Loucy (cell line): ENCODE data around the gene NRN1.
A peak's percentile ranks its signal among the peaks of the same experiment; 100 is the strongest.

ENCODE experiments used
- H2AFZ ChIP-seq: fragments of 200-600 bp; sonication (generic); 2 replicates; pipeline ENCODE4 v1.6.0; 2016; ENCODE audit warnings: antibody characterized with exemption, mild to moderate bottlenecking, low read length, moderate library complexity
- H3F3A ChIP-seq: fragments of 200-600 bp; 2 replicates; pipeline ENCODE4 v1.6.0; 2016; ENCODE audit warnings: antibody characterized with exemption, low read depth, mild to moderate bottlenecking
- H3K27me3 ChIP-seq: fragments of 200-600 bp; sonication (generic); 2 replicates; pipeline ENCODE4 v1.6.1; 2014; ENCODE audit warnings: low read length, mild to moderate bottlenecking; ENCODE audit not compliant: insufficient read depth, poor library complexity, severe bottlenecking
- H3K36me3 ChIP-seq: fragments of 200-600 bp; sonication (generic); 2 replicates; pipeline ENCODE4 v1.6.1; 2016; ENCODE audit warnings: low read length; ENCODE audit not compliant: insufficient read depth
- H3K4me1 ChIP-seq: fragments of 200-600 bp; sonication (generic); 2 replicates; pipeline ENCODE4 v1.5.1; 2014; ENCODE audit warnings: low read length, mild to moderate bottlenecking; ENCODE audit not compliant: insufficient read depth, poor library complexity, severe bottlenecking
- H3K4me2 ChIP-seq: fragments of 200-600 bp; sonication (generic); 2 replicates; pipeline ENCODE4 v1.6.0; 2014; ENCODE audit warnings: antibody characterized with exemption, low read length, low read depth, mild to moderate bottlenecking; ENCODE audit not compliant: poor library complexity, severe bottlenecking
- H3K4me3 ChIP-seq: fragments of 200-600 bp; sonication (generic); 2 replicates; pipeline ENCODE4 v1.5.1; 2014; ENCODE audit warnings: low read length, mild to moderate bottlenecking, mixed read lengths; ENCODE audit not compliant: poor library complexity, severe bottlenecking
- H3K79me2 ChIP-seq: fragments of 200-600 bp; sonication (generic); 2 replicates; pipeline ENCODE4 v1.6.1; 2014; ENCODE audit warnings: low read length; ENCODE audit not compliant: insufficient read depth
- H3K9ac ChIP-seq: fragments of 200-600 bp; sonication (generic); 2 replicates; pipeline ENCODE4 v1.6.0; 2014; ENCODE audit warnings: mild to moderate bottlenecking, low read depth, low read length, moderate library complexity; ENCODE audit not compliant: poor library complexity, severe bottlenecking
- H3K9me2 ChIP-seq: fragments of 200-600 bp; sonication (generic); replicated peaks from 2 replicates; pipeline ENCODE4 v1.6.1; 2016; ENCODE audit warnings: low read depth, low read length, mixed read lengths
- H3K9me3 ChIP-seq: fragments of 200-600 bp; sonication (generic); 2 replicates; pipeline ENCODE4 v1.6.1; 2014; ENCODE audit warnings: mild to moderate bottlenecking, antibody characterized with exemption, low read length, low read depth; ENCODE audit not compliant: insufficient read depth
- H4K20me1 ChIP-seq: fragments of 200-600 bp; sonication (generic); 2 replicates; pipeline ENCODE4 v1.6.0; 2014; ENCODE audit warnings: antibody characterized with exemption, low read length, mild to moderate bottlenecking; ENCODE audit not compliant: insufficient read depth, poor library complexity, severe bottlenecking
- CTCF ChIP-seq: fragments of 200-600 bp; sonication (generic); conservative IDR thresholded peaks from 2 replicates; pipeline ENCODE4 v1.5.1; 2014; ENCODE audit warnings: mild to moderate bottlenecking, antibody characterized with exemption, low read length
- EZH2phosphoT487 ChIP-seq: fragments of 200-600 bp; IDR thresholded peaks from 2 replicates; pipeline ENCODE4 v1.6.1; 2018; ENCODE audit warnings: antibody characterized with exemption, mild to moderate bottlenecking, moderate library complexity, borderline replicate concordance

The NRN1 gene

DNA sequence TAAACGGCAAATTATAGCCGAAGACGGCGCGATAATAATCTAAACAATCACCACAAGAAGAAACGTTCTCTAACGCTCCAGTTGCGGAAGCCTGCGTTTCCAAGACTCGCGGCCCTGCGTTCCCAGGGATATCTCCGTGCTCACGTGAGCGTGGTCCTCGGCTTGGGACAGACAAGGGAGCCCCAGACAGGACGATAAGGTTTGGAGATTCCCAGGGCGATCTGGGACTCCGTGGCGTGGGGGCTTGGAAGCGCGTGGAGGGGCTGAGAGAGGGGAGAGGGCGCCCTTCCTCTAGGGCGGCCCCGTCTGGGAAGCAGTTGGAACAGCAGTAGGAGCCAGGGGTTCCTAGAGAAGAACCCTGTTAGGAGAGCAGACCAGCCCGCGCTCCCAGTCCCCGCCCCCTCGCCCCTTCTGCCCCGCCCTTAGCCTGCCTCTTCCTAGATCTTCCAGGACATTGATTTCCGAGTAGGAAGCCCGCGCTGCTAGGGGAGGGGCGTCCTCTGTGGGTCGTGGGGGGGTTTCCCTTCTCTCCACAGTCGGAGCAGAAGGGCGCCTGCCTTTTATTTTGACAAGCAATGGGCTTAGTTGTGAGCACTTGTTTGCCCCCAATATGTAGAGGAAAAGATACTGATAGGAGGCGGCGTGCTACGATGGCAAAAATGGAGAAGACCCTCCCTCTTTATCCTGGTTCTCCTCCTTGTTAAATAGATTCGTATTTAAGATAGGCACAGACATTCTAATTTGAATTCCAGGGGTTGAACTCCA lies 10.6 kb downstream of the NRN1 start:
- Histone ChIP-seq H2AFZ (peak overlapping the region; percentile 90), H3K4me2 (peak overlapping the region; percentile 84), H3K27me3 (no peaks in the 10 kb centered on the region), H3K9ac (peak overlapping the region; percentile 82), H3K79me2 (no peaks in the 10 kb centered on the region), H3K36me3 (no peaks in the 10 kb centered on the region), H3K4me3 (peak overlapping the region; percentile 79), H3K9me2 (no peaks in the 10 kb centered on the region), H3F3A (no peaks in the 10 kb centered on the region), H3K9me3 (no peaks in the 10 kb centered on the region), H3K4me1 (peaks cover 8% of the 10 kb centered on the region), H4K20me1 (no peaks in the 10 kb centered on the region)
- TF ChIP-seq EZH2phosphoT487 = no peak
- no peak for TF ChIP-seq CTCF

- Histone ChIP-seq H3K36me3 (no peaks in the 10 kb centered on the region), H3F3A (no peaks in the 10 kb centered on the region), H2AFZ (no peak overlapping the region), H3K9me2 (no peaks in the 10 kb centered on the region), H3K9me3 (no peaks in the 10 kb centered on the region), H3K27me3 (no peaks in the 10 kb centered on the region), H3K79me2 (no peaks in the 10 kb centered on the region), H3K4me1 (peaks cover 12% of the 10 kb centered on the region), H3K4me2 (no peak overlapping the region), H4K20me1 (no peaks in the 10 kb centered on the region), H3K9ac (no peak overlapping the region), H3K4me3 (no peak overlapping the region)
- TF ChIP-seq EZH2phosphoT487 (no peak), CTCF (no peak)
Observed at GRCh38 chr6:5995658-5995948, 11.1 kb downstream of the NRN1 start.

DNA sequence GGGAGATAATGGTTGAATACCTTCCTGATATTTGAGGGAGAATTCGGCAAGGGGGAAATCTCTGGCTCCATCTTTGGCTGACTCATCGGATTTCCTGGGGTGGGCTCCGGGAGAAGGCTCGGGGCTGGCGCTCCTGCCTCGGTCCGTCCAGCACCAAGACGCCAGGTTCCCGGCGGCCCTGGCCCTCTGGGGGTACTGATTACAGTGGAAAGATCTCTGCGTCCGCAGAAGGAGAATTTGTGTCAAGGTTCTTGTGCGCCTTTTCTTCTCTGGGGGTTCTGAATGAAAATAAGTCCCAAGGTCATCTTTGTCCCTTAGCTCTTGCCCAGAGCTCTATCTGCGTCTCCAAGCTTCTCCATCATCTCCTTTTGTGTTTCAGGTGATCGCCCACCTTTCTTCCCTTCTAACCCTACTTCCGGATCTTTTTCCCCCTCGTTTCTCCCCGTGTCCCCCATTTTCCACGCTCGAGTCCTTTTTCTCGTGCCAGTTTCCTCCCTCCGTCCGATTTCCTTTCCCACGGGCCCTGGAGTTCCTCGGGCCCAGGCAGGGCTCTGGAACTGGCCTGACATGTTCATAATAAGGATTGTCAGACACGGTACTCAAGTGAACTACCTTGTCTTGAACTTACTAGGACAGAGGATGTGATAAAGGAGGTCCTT lies 11.6 kb downstream of the NRN1 start:
- Histone ChIP-seq H3K9me2 (no peaks in the 10 kb centered on the region), H2AFZ (no peak overlapping the region), H3K27me3 (no peaks in the 10 kb centered on the region)

More for the DNA sequence above, 11.6 kb downstream of the NRN1 start:
- no peaks in the 10 kb centered on the region for H3K36me3 ChIP-seq
- no peaks in the 10 kb centered on the region for H3F3A ChIP-seq
- no peaks in the 10 kb centered on the region for H3K9me3 ChIP-seq
- no peak overlapping the region for H3K9ac ChIP-seq
- TF ChIP-seq CTCF (no peak), EZH2phosphoT487 (no peak)
- H4K20me1 ChIP-seq = no peaks in the 10 kb centered on the region
- H3K4me3 ChIP-seq = no peak overlapping the region
- no peaks in the 10 kb centered on the region for H3K79me2 ChIP-seq
- H3K4me1 ChIP-seq = peaks cover 15% of the 10 kb centered on the region
- H3K4me2 ChIP-seq = no peak overlapping the region
